Tibial artery (tissue), 4 donors: ENCODE data around the gene PPID.

ENCODE experiments used
- DNase-seq, 2 donors: peaks; one replicate each; pipeline ENCODE4 v3.0.0-alpha.2; 2019
- H3K27ac ChIP-seq, 2 donors: fragments of 200-600 bp; sonication (generic) in 1 of 2; 1 replicate in 1 of 2; 2 replicates in 1 of 2; pipeline ENCODE4 v1.5.1; 2018 to 2019; ENCODE audit warnings: mild to moderate bottlenecking in 1 of 2
- H3K27me3 ChIP-seq, 2 donors: fragments of 200-600 bp; sonication (generic) in 1 of 2; one replicate each; pipeline versions ENCODE4 v1.5.1 to v1.6.0; 2016 to 2019
- H3K36me3 ChIP-seq, 3 donors: fragments of 200-600 bp; sonication (generic) in 2 of 3; one replicate each; pipeline ENCODE4 v1.5.1; 2016 to 2019; ENCODE audit warnings: mild to moderate bottlenecking in 2 of 3
- H3K4me1 ChIP-seq, 4 donors: fragments of 200-600 bp; sonication (generic) in 2 of 4; 1 replicate in 3 of 4; 2 replicates in 1 of 4; pipeline ENCODE4 v1.5.1; 2016 to 2019
- H3K4me3 ChIP-seq, 2 donors: fragments of 200-600 bp; sonication (generic) in 1 of 2; 1 replicate in 1 of 2; 2 replicates in 1 of 2; pipeline ENCODE4 v1.5.1; 2018 to 2019; ENCODE audit warnings: mild to moderate bottlenecking in 2 of 2
- H3K9me3 ChIP-seq, 3 donors: fragments of 200-600 bp; sonication (generic) in 1 of 3; one replicate each; pipeline ENCODE4 v1.5.1; 2016 to 2019
- CTCF ChIP-seq, 2 experiments: fragments of 200-600 bp in 1 of 2; fragments of 450-650 bp in 1 of 2; IDR thresholded peaks; one replicate each; pipeline ENCODE4 v1.5.1; 2017 to 2019; ENCODE audit warnings: antibody characterized with exemption in 2 of 2, mild to moderate bottlenecking in 1 of 2, moderate library complexity in 1 of 2
- intact Hi-C: fragments of 100-400 bp; cut with DNase I; formaldehyde crosslinking; loops from one replicate; pipeline ENCODE4 v1.15.0; 2023; ENCODE audit warnings: low total_unique reads

The PPID gene

GRCh38 chr4:158722917-158723793 lies at the start of gene PPID:
Gene PPID, minus strand, starts transcription at chr4:158723396. Its CDS starts 108 bp downstream, at chr4:158723288.
- Histone ChIP-seq H3K9me3 (no peaks in the 10 kb centered on the region), H3K36me3 (peaks cover 8 to 23% (median 19%) of the 10 kb centered on the region in 3 donors), H3K4me3 (peak within 1 kb of the TSS; percentile 86), H3K4me1 (peaks cover 0 to 18% (median 8%) of the 10 kb centered on the region in 4 donors), H3K27ac (peak within 1 kb of the TSS; percentile 90 to 93), H3K27me3 (no peaks in the 10 kb centered on the region)
- peak in 1 of 2 experiments; percentile 5 for TF ChIP-seq CTCF (IDR thresholded peaks at IDR 0.05)
- peak; percentile 80 to 89 for DNase-seq
- intact Hi-C loops, result loop anchor here (2.0 to 10.0 kb wide), 2 partner anchors 50 to 722 kb away; partner anchors contain the start of gene ETFDH

GRCh38 chr4:158771776-158772175 lies 48.6 kb upstream of the PPID start:
- intact Hi-C loops, result loop anchor here (10.0 kb wide), 1 partner anchor 333 kb away; the partner anchor contains the start of gene RAPGEF2
- Histone ChIP-seq H3K4me3 (peak overlapping the region in 1 of 2 donors; percentile 68), H3K27ac (peak overlapping the region; percentile 49 to 96)

GRCh38 chr4:158770671-158771070 lies 47.5 kb upstream of the PPID start:
- H3K36me3 ChIP-seq, result no peaks in the 10 kb centered on the region
- no peaks in the 10 kb centered on the region for H3K9me3 ChIP-seq
- H3K4me1 ChIP-seq, result peaks cover 0 to 66% (median 33%) of the 10 kb centered on the region in 4 donors
- DNase-seq, result no peak
- no peak for TF ChIP-seq CTCF (IDR thresholded peaks at IDR 0.05)
- peak overlapping the region; percentile 94 to 96 for H3K27ac ChIP-seq
- H3K27me3 ChIP-seq, result no peaks in the 10 kb centered on the region
- intact Hi-C loops, result loop anchor here (10.0 kb wide), 1 partner anchor 334 kb away; the partner anchor contains the start of gene RAPGEF2
- peak overlapping the region; percentile 68 to 98 for H3K4me3 ChIP-seq

More at GRCh38 chr4:158771776-158772175, 48.6 kb upstream of the PPID start:
- Histone ChIP-seq H3K27me3 (no peaks in the 10 kb centered on the region), H3K36me3 (no peaks in the 10 kb centered on the region), H3K4me1 (peaks cover 0 to 76% (median 38%) of the 10 kb centered on the region in 4 donors), H3K9me3 (no peaks in the 10 kb centered on the region)
- no peak for DNase-seq
- TF ChIP-seq CTCF (IDR thresholded peaks at IDR 0.05), result no peak

- no peaks in the 10 kb centered on the region for H3K27me3 ChIP-seq
- peaks cover 0 to 53% (median 21%) of the 10 kb centered on the region in 4 donors for H3K4me1 ChIP-seq
- no peaks in the 10 kb centered on the region for H3K9me3 ChIP-seq
- peak overlapping the region; percentile 68 to 98 for H3K4me3 ChIP-seq
- no peak for TF ChIP-seq CTCF (IDR thresholded peaks at IDR 0.05)
- intact Hi-C loops, result no loop called here
- peak overlapping the region; percentile 94 to 96 for H3K27ac ChIP-seq
- H3K36me3 ChIP-seq, result no peaks in the 10 kb centered on the region
- DNase-seq, result peak; percentile 33 to 72
Measured at GRCh38 chr4:158769175-158769921, 46.2 kb upstream of the PPID start.

GRCh38 chr4:158768555-158769174 lies 45.5 kb upstream of the PPID start, which contains the start of gene FNIP2:
Gene FNIP2, plus strand, starts transcription at chr4:158769026. Its CDS starts 187 bp downstream, at chr4:158769213.
- no peaks in the 10 kb centered on the region for H3K27me3 ChIP-seq
- peak within 1 kb of the TSS; percentile 94 to 96 for H3K27ac ChIP-seq
- no peaks in the 10 kb centered on the region for H3K9me3 ChIP-seq
- peaks cover 0 to 47% (median 21%) of the 10 kb centered on the region in 4 donors for H3K4me1 ChIP-seq
- intact Hi-C loops, result no loop called here
- no peaks in the 10 kb centered on the region for H3K36me3 ChIP-seq
- peak; percentile 76 to 90 for DNase-seq
- TF ChIP-seq CTCF (IDR thresholded peaks at IDR 0.05), result peak in 1 of 2 experiments; percentile 9
- peak within 1 kb of the TSS; percentile 68 to 98 for H3K4me3 ChIP-seq
